Activated CD8-positive, alpha-beta memory T cell treated with anti-CD3 and anti-CD28 coated beads, Interleukin-2, amount 50 U/mL, for 4 hours (primary cell): ENCODE data around the gene C1QB.
"Not testable (repeated sequence)": the region's sequence is repeated elsewhere in the genome, so short reads cannot be mapped to it uniquely, and the experiment has no call there.

ENCODE experiments used
- DNase-seq: peaks from one replicate; pipeline ENCODE4 v3.0.0-alpha.2; 2020

Gene C1QB

GRCh38 chr1:22699681-22700520 is 46.9 kb downstream of the C1QB start:
- DNase-seq, result no peak

GRCh38 chr1:22702296-22703085 is 49.5 kb downstream of the C1QB start:
- no peak for DNase-seq

DNA sequence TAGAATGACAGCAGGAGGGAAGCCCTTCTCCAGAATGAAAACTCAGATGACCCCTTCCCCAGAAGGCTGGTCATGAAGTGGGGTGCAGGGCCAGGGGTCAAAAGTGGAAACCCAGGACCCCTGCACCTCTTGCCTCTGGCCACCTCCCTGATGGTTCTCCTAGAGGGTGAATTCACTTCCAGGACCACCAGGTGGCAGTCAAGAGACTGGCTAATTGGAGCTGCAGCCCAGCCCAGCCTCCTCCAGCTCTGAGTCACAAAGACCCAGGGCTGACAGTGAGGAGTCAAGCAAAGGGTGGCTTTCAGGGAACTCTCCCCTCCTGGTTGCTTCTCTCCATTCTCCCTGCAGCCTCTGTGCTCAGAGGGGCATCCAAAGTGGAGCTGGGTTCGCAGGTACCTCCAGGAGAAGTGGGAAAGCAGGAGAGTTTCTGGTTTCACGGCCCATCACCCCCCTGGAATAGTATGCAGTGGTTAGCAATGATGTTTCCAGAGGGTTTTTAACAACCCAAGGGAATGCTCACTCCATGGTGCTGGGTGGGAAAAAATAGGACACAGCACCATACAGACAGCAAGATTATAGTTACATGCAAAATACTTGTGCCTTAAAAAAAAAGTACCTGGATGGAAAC is 51.5 kb downstream of the C1QB start:
- DNase-seq, result peak; percentile 76

DNA sequence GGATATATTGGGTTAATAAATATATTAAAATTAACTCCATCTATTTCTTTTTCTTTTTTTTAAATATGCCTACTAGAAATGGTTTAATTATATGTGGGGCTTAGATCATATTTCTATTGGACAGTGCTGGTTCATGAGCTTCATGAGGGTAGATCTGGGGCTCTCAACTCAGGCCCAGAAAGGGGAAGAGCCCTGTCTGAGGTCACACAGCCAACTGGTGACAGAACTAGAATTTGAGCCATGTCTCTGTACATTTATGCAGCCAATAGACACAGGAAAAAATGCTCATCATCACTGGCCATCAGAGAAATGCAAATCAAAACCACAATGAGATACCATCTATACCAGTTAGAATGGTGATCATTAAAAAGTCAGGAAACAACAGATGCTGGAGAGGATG is 52.5 kb downstream of the C1QB start:
- no peak for DNase-seq

GRCh38 chr1:22706100-22706499 is 53.1 kb downstream of the C1QB start:
- not testable (repeated sequence) for DNase-seq

DNA sequence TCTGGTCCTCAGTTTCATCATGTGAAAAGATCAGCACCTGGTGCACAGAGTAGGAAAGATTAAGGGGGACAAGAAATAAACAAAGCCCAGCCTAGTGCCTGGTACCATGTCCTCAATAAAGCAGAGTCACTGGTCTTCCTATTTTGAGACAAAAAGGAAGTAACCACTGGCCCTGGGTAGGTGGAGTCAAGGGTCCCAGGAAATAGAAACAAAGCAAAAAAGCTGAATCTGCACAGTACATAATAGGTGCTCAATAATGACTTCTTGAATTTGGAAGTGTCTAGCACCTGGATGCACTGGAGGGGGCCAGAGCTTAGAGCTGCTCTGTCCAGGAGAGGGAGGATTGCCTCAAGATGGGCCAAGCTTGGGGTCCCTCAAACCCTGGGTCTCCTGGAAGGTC is 55.7 kb downstream of the C1QB start:
- DNase-seq, result no peak

DNA sequence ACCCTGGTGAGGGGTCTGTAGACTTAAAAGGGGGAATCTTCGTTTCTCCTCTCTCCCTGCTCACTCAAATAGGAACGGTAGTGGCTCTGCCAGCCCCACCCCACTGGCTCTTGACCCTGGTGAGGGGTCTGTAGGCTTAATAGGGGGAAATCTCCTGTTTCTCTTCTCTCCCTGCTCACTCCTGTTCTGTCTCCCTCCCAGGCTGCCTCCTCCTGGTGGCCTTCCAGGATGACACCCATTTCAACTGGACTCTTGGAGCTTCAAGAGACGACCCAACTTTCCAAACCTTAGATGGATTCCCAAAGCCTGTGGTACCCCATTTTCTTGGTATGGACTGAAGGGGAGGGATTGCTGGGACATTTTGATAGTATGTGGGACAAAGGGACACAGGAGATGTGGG is 56.2 kb downstream of the C1QB start:
- DNase-seq, result no peak

GRCh38 chr1:22709891-22710700 is 57.1 kb downstream of the C1QB start:
- DNase-seq, result no peak

DNA sequence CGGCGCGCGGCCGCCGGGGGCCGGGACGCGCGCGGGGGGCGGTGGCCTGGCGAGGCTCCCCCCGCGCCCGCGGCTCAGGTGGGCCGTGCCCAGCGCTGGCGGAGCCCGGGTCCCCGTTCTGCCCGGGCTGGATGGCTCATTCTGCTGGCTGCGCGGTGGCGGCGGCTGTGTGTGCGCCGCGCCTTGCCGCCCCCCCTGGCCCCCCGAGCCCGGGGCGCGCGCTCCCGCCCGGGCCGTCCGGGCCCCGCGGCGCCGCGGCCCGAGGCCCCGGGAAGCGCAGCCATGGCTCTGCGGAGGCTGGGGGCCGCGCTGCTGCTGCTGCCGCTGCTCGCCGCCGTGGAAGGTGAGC is 57.6 kb downstream of the C1QB start, which contains the start of gene EPHB2:
TSS of gene EPHB2 (plus strand) at position 139 of the 349 bp plus-strand sequence. CDS start at position 283, 144 bp downstream.
- no peak for DNase-seq

DNA sequence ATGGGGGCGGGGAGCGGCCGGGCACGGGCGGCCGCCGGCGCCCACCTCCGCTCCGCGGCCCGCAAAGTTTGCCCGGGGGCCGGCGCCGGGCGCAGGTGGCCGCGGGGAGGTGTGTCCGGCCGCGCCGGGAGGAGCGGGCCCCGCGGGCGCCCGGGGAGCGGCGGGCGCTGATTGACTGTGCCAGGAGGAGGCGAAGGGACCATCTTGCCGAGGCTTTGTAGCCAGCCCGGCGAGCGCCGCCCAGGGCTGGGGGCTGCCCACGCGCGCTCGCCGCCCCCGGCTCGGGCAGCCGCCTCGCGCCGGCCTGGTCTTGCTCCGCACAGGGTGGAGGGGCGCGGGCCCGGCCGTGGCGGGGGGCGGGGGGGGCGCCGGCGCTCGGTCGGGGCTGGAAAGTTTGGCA is 58.0 kb downstream of the C1QB start:
- no peak for DNase-seq
